ENCODE results near the gene ASB9.
"Not testable (repeated sequence)": the region's sequence is repeated elsewhere in the genome, so short reads cannot be mapped to it uniquely, and the experiment has no call there.

The ASB9 gene, protein sequence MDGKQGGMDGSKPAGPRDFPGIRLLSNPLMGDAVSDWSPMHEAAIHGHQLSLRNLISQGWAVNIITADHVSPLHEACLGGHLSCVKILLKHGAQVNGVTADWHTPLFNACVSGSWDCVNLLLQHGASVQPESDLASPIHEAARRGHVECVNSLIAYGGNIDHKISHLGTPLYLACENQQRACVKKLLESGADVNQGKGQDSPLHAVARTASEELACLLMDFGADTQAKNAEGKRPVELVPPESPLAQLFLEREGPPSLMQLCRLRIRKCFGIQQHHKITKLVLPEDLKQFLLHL

DNA sequence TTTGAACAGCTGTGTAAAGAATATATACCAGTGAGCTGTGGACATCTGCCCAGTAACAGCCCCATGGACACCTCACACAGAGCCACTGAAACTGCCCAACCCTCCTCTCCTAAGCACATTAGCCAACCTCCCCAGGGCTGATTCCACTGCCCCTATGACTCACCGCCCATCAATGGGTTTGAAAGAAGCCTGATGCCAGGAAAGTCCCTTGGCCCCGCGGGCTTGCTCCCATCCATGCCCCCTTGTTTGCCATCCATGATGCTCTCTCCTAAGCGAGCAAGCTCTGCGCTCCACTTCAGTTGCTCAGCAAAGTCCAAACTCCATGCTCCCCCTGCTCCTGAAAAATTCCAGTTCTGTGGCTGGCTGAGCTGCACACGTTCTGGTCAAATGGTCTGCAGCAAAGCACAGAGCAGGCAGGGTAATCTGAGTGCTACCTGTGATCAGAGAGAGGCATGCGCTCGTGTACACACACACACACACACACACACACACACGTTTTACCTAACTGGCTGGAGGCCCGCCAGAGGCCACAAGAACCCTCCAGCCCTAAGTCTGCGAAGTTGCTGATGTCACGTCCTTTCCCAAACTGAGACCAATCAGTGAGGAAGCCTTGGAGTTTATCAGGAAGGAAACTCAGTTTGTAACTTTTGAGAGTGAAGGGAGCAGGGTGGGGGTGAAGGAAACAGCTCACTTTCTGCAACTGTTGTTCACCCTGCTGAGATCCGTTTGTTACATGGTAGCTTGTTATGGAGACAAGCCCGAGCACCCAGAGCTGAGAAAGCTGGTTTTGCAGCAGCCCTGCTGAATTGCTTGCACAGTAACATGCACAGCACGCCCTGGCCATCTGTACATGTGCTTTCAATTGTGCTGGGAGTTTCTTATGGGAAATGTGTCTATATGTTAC lies at the start of gene ASB9:
TSS of gene ASB9 (minus strand) at position 466 of the 904 bp plus-strand sequence. CDS start at position 257, 209 bp downstream.
- peak in 2 of 42 donors; percentile 10 to 36 for DNase-seq
- intact Hi-C loops (cut with DNase I), result no loop called here

GRCh38 chrX:15319075-15319474 lies 49.2 kb upstream of the ASB9 start:
- DNase-seq, result peak in 2 of 42 donors; percentile 9 to 50
- intact Hi-C loops (cut with DNase I), result no loop called here

DNA sequence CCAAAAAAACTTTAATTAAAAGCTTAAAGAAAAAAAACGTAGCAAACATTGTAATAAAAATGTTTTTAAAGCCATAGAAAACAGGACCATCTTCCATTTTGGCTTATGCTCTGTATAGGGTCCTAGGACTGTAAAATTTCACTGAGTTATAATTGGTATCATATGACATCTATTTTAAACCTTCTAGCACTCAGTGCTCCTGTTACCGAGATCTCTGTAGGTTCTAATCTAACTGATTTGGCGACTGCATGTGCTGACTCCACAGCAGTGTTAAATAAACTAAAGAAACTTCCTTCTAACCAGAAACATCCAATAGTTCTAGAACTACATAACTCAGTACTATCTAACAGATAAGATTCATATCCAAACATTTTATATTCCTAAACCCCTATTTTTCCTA lies 45.6 kb upstream of the ASB9 start, which contains the start of gene ASB11:
TSS of gene ASB11 (minus strand) at position 132 of the 400 bp plus-strand sequence. CDS start at position 97, 35 bp downstream.
- intact Hi-C loops (cut with DNase I), result no loop called here
- no peak for DNase-seq

DNA sequence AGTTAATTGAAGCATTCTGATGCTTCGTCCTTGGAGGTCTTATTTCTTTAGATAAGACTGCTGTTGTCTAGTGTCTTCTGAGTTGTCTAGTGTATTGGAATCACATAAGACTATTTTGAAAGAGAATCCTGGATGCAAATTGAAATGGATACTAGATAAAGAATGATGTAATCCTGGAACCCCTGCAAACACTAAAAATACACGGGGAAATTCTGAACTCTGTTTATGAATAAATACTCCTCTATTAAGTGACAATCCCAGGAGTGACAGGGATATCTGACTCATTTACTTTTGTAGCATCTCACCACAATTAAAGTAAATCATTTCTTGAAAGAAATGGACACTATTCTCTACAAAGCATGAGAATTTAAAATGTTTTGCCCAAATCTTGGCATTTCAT lies 44.6 kb upstream of the ASB9 start:
- intact Hi-C loops (cut with DNase I), result no loop called here
- no peak for DNase-seq

GRCh38 chrX:15311119-15311518 lies 41.2 kb upstream of the ASB9 start:
- DNase-seq, result no peak
- intact Hi-C loops (cut with DNase I), result no loop called here

GRCh38 chrX:15310117-15310516 lies 40.2 kb upstream of the ASB9 start:
- peak in 6 of 42 donors; percentile 12 to 56 (median 32) for DNase-seq
- intact Hi-C loops (cut with DNase I), result no loop called here

- intact Hi-C loops (cut with DNase I), result loop anchor here (10.0 kb wide), 1 partner anchor 159 kb away; no protein-coding TSS in a partner anchor
- not testable (repeated sequence) for DNase-seq
These were observed 36.0 kb upstream of the ASB9 start for GRCh38 chrX:15305899-15306298.

DNA sequence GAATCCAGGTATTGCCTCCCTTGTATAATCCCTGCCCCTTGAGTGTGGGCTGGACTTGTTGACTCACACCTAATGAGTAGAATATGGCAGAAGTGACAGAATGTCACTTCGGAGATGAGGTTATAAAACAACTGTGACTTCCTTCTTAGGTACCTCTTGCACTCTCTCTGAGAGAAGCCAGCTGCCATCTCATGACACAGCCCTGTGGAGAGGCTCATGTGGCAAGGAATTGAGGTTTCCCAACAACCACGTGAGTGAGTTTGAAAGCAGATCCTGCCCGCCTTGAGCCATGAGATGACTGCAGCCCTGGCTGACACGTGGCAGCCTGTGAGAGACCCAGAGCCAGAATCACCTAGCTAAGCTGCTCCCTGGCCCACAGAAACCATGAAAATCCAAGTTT lies 32.0 kb upstream of the ASB9 start:
- intact Hi-C loops (cut with DNase I), result loop anchor here (10.0 kb wide), 1 partner anchor 163 kb away; no protein-coding TSS in a partner anchor
- DNase-seq, result peak in 11 of 42 donors; percentile 2 to 42 (median 18)

DNA sequence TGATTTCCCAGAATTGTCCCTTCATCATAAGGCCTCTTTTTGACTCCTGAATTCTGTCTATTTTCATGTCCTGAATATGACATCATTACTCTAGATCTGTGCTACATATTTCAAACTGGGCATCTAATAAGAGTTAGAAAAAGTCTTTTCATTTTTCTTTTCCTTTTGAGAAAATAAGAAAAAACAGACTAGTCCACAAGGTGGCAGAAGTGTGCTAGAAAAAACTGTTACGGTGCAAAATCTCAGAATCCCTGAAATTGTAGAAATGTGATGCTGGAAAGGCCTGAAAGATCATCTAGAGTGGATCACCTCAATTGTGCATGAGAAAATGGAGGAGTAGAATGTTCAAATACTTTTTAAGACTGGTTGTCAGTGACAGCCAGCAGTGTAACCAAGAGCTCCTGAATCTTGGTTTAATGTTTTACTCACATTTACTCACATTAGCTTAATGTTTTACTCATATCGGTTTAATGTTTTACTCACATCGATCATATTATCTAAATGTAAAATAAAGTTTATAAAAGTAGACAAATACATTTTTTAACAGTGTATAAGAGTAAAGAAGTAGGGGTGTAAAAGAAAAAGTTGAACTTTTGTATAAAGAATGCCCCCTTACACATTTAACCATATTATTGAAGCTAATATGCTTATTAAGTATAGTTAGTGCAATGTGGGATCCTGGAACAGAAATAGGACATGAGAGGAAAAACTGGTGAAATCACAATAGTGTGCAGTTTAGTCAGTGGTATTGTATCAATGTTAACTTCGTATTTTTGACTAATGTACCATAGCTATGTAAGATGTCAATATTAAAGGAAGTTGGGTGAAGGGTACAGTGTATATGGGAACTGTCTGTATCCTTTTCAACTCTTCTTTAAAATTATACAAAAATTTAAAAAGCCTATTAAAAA lies 30.3 kb upstream of the ASB9 start:
- DNase-seq, result peak in 3 of 42 donors; percentile 4 to 47 (median 43)
- intact Hi-C loops (cut with DNase I), result loop anchor here (10.0 kb wide), 1 partner anchor 165 kb away; no protein-coding TSS in a partner anchor

DNA sequence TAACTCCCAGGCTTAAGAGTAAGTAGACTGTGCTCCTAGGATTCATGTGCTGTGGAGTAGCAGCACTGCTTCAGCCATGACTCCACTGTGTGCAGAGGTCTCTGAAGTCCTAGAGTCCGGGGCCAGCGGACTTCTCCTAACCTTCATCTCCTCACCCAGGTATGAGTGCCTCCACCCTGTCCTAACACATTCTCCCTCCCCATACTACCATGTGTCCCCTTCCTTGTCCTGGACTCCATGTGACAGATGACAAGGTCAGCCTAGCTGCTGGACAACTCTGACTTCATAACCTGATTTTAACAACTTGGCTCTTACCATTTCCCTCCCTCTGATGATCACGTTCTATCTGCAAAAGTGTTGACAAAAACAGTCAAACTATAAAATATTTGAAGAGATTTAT lies 28.9 kb upstream of the ASB9 start:
- intact Hi-C loops (cut with DNase I), result no loop called here
- DNase-seq, result no peak

DNA sequence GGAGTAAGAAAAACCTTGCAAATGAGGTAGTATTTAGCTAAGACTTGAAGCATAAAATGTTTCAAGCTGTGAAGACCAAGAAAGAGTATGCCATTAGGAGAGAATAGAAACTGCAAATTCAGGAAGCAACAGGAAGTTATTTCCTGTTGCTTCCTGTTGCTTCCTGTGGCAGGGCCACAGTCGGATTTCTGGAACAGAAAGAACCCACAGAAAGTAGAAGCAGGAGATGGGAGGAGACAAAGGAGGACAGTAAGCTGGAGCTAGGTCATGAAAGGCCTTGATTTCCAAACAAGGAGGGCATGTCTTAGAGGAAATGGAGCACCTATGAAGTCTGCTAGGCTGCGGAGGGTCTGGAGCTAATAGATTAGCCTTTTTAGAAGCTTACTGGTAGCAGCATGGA lies 28.3 kb upstream of the ASB9 start:
- DNase-seq, result no peak
- intact Hi-C loops (cut with DNase I), result no loop called here

- intact Hi-C loops (cut with DNase I), result no loop called here
- no peak for DNase-seq
These were observed 23.6 kb upstream of the ASB9 start for GRCh38 chrX:15293451-15293850.

- no peak for DNase-seq
- intact Hi-C loops (cut with DNase I), result no loop called here
These were observed 23.0 kb upstream of the ASB9 start for GRCh38 chrX:15292861-15293260.

GRCh38 chrX:15277604-15278003 lies 7.7 kb upstream of the ASB9 start:
- DNase-seq, result no peak
- intact Hi-C loops (cut with DNase I), result no loop called here

GRCh38 chrX:15274946-15275345 lies 5.1 kb upstream of the ASB9 start:
- intact Hi-C loops (cut with DNase I), result no loop called here
- no peak for DNase-seq

DNA sequence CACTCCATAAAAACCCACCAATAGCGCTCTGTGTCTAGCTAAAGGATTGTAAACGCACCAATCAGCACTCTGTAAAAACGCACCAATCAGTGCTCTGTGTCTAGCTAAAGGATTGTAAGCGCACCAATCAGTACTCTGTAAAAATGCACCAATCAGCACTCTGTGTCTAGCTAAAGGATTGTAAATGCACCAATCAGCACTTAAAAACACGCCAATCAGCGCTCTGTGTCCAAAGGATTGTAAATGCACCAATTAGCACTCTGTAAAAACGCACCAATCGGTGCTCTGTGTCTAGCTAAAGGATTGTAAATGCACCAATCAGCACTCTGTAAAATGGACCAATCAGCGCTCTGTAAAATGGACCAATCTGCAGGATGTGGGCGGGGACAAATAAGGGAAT lies 3.4 kb upstream of the ASB9 start:
- intact Hi-C loops (cut with DNase I); DNase-seq: not testable (repeated sequence)

GRCh38 chrX:15271757-15272156 lies 1.9 kb upstream of the ASB9 start:
- DNase-seq, result no peak
- intact Hi-C loops (cut with DNase I), result no loop called here

- DNase-seq, result no peak
- intact Hi-C loops (cut with DNase I), result no loop called here
These were observed 763 bp downstream of the ASB9 start for GRCh38 chrX:15269120-15269519.

DNA sequence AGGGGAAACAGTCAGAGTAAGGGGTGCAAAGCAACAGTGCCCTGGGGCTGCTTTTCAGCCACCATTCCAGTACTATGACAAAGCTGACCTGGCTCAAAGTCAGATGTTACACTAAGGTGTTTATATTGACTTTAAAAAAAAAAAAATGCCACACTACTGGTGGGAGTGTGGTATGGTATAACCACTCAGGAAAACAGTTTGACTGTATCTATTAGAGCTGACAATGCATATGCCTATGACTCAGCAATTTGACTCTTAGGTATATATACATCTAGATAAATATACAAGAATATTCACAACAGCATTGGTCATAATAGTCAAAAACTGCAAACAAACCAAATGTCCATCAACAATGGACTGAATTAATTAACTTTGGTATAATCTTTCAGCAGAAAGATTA lies 15.0 kb downstream of the ASB9 start:
- intact Hi-C loops (cut with DNase I), result no loop called here
- DNase-seq, result no peak

Measured in head of caudate nucleus (tissue), 42 donors.